K562 (cell line): Measurements from ENCODE around the gene NKAPL. TPM values are rescaled to one million over a fixed set of nuclear protein-coding genes. Genes with fewer than 3 reads are reported as not detected.

Experiments used
- ELF4 ChIP-seq: fragments of 450-650 bp; formaldehyde crosslinking; IDR thresholded peaks from 2 replicates; pipeline ENCODE4 v1.4.0; 2022; ENCODE audit warnings: missing genetic modification characterization
- ETV5 ChIP-seq: sonication (generic); formaldehyde crosslinking; IDR thresholded peaks from 2 replicates; pipeline ENCODE4 v1.4.0; 2020; ENCODE audit warnings: low read depth, mild to moderate bottlenecking, missing genetic modification reagents
- EZH2 ChIP-seq: IDR thresholded peaks from 2 replicates; pipeline ENCODE4 v1.6.1; 2012; ENCODE audit warnings: low read depth, mild to moderate bottlenecking, inconsistent platforms, low read length, borderline replicate concordance
- FOXJ2 ChIP-seq: fragments of 200-800 bp; sonication (Bioruptor generic); IDR thresholded peaks from 2 replicates; pipeline ENCODE4 v1.6.1; 2016; ENCODE audit warnings: missing genetic modification characterization, missing compliant biosample characterization
- GTF2F1 ChIP-seq: IDR thresholded peaks from 2 replicates; pipeline ENCODE4 v1.6.1; 2011; ENCODE audit warnings: low read depth, low read length, improper control_type of control experiment
- KDM5B ChIP-seq: fragments of 200-600 bp; sonication (generic); IDR thresholded peaks from 2 replicates; pipeline ENCODE4 v1.6.1; 2012; ENCODE audit warnings: low read depth, mild to moderate bottlenecking, moderate library complexity, low read length, control low read depth, inconsistent platforms; ENCODE audit not compliant: insufficient replicate concordance
- MTF1 ChIP-seq: fragments of 250-450 bp; sonication (Bioruptor Pico); IDR thresholded peaks from 2 replicates; pipeline ENCODE4 v1.9.0; 2021; ENCODE audit warnings: moderate library complexity, mild to moderate bottlenecking, inconsistent platforms, borderline replicate concordance
- NR1H2 ChIP-seq: sonication (generic); formaldehyde crosslinking; IDR thresholded peaks from 2 replicates; pipeline ENCODE4 v1.4.0; 2020; ENCODE audit warnings: mild to moderate bottlenecking, missing genetic modification reagents
- NR3C1 ChIP-seq: sonication (generic); formaldehyde crosslinking; IDR thresholded peaks from 2 replicates; pipeline ENCODE4 v1.8.1; 2022; ENCODE audit warnings: missing genetic modification reagents
- U2AF1 ChIP-seq: fragments of 200-400 bp; formaldehyde crosslinking; optimal IDR thresholded peaks from 2 replicates; pipeline ENCODE3; 2017; ENCODE audit warnings: mild to moderate bottlenecking, low read depth, low read length, moderate library complexity
- ZNF174 ChIP-seq: fragments of 250-450 bp; sonication (Bioruptor Pico); IDR thresholded peaks from 2 replicates; pipeline ENCODE4 v1.4.0; 2020; ENCODE audit warnings: mild to moderate bottlenecking
- ZNF175 ChIP-seq: fragments of 200-800 bp; sonication (Bioruptor generic); IDR thresholded peaks from 2 replicates; pipeline ENCODE4 v1.6.1; 2016; ENCODE audit warnings: low read depth, mild to moderate bottlenecking, missing genetic modification characterization, missing compliant biosample characterization
- ZNF354B ChIP-seq: fragments of 250-450 bp; sonication (Bioruptor Pico); IDR thresholded peaks from 2 replicates; pipeline ENCODE4 v1.4.0; 2020
- ZNF444 ChIP-seq: fragments of 250-450 bp; sonication (Bioruptor Pico); IDR thresholded peaks from 2 replicates; pipeline ENCODE4 v1.4.0; 2020; ENCODE audit warnings: mild to moderate bottlenecking, moderate library complexity
- ZNF79 ChIP-seq: fragments of 250-450 bp; sonication (Bioruptor Pico); IDR thresholded peaks from 2 replicates; pipeline ENCODE4 v1.4.0; 2020; ENCODE audit warnings: low read depth, mild to moderate bottlenecking, moderate library complexity
- polyA plus RNA-seq, 8 experiments: library from polyadenylated mRNA; depleted of rRNA in 4 of 8; stranded (reverse) in 5 of 8; unstranded in 3 of 8; fragments of >200 nt; fragmentation: Nextera tagmentation in 2 of 8; fragmentation: Illumina TruSeq in 1 of 8; extraction: Ambion mirVana in 2 of 8; extraction: Trizol in 1 of 8; gene quantifications; 2 replicates each; pipeline versions ENCODE4 v1.2.1 to v1.2.3, GENCODE V29; 2011 to 2014; ENCODE audit warnings: inconsistent platforms in 1 of 8, missing spikeins in 1 of 8
- total RNA-seq, 7 experiments: library from RNA; depleted of rRNA in 6 of 7; stranded (reverse); fragments of >200 nt in 6 of 7; fragmentation: Illumina TruSeq in 2 of 7; extraction: Trizol in 2 of 7; gene quantifications; 2 replicates each; pipeline versions ENCODE4 v1.2.1 to v1.2.3, GENCODE V29; 2011 to 2021; ENCODE audit warnings: low replicate concordance in 1 of 7
- TF ChIP-seq, protein P1 (sequence below): fragments of 250-450 bp; sonication (Bioruptor Pico); IDR thresholded peaks from 2 replicates; pipeline ENCODE4 v1.4.0; 2020
- TF ChIP-seq, protein P2 (sequence below): fragments of 250-450 bp; sonication (Bioruptor Pico); IDR thresholded peaks from 2 replicates; pipeline ENCODE4 v1.8.0; 2021; ENCODE audit warnings: moderate library complexity, mild to moderate bottlenecking, inconsistent platforms
- TF ChIP-seq, protein P3 (sequence below): fragments of 200-400 bp; formaldehyde crosslinking; IDR thresholded peaks from 2 replicates; pipeline ENCODE4 v1.6.1; 2017; ENCODE audit warnings: mild to moderate bottlenecking, low read depth, low read length, moderate library complexity
- TF ChIP-seq, protein P4 (sequence below): sonication (generic); formaldehyde crosslinking; IDR thresholded peaks from 2 replicates; pipeline ENCODE4 v1.8.1; 2022; ENCODE audit warnings: missing genetic modification reagents
- TF ChIP-seq, protein P5 (sequence below): fragments of 450-650 bp; IDR thresholded peaks from 2 replicates; pipeline ENCODE4 v1.6.1; 2017; ENCODE audit warnings: mild to moderate bottlenecking, moderate library complexity
- TF ChIP-seq, protein P6 (sequence below): fragments of 250-450 bp; sonication (Bioruptor Pico); IDR thresholded peaks from 2 replicates; pipeline ENCODE4 v1.8.0; 2021; ENCODE audit warnings: borderline replicate concordance, mild to moderate bottlenecking, moderate library complexity; ENCODE audit not compliant: poor library complexity, severe bottlenecking

The NKAPL gene
- total and polyA plus RNA-seq, 9 of the 15 experiments (the other 6 are each of a cell fraction or from before 2014, with no cell fraction given), result not detected

DNA sequence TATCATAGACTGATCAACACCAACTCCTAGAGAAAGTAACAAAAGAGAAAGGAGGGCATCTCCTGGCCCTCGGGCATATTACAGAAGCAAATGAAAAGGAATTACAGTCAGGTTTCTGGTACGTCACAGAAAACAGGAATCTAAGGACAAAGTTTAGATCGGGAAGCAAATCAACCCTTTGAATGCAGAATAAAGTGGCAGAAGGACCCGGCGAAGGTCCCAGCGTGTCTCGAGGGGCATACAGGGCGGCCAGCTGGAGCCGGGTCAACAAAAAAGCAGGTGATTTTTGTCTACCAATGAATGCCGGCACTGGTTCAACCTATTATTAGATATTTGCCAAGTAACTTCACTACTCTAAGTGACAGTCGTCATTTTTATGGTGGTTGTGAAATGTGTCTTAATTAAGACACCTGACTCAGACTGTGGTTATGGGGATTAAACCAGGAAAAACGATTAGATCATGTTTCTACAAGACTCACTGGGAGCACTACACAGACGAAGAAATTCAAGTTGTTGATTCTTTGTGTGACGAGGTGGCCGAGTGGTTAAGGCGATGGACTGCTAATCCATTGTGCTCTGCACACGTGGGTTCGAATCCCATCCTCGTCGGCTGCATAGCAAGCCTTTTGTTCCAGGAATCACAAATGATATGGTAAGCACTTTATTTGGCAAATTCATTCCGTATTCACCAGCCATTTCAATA is 46.4 kb upstream of the NKAPL start (continued):
- TF ChIP-seq, protein P1, sequence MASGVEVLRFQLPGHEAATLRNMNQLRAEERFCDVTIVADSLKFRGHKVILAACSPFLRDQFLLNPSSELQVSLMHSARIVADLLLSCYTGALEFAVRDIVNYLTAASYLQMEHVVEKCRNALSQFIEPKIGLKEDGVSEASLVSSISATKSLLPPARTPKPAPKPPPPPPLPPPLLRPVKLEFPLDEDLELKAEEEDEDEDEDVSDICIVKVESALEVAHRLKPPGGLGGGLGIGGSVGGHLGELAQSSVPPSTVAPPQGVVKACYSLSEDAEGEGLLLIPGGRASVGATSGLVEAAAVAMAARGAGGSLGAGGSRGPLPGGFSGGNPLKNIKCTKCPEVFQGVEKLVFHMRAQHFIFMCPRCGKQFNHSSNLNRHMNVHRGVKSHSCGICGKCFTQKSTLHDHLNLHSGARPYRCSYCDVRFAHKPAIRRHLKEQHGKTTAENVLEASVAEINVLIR (CRISPR knock-in tag), result no peak
- TF ChIP-seq MTF1 (CRISPR knock-in tag) (0 out of 2 replicates have a peak, but pooled peaks have one; percentile 16), NR1H2 (CRISPR knock-in tag) (peak; percentile 47; the same call in 1 of the 2 replicates), NR3C1 (CRISPR knock-in tag) (no peak), ZNF354B (CRISPR knock-in tag) (no peak; the same call in 1 of the 2 replicates), U2AF1 (no peak), ZNF444 (CRISPR knock-in tag) (no peak), FOXJ2 (tag) (0 out of 2 replicates have a peak, but pooled peaks have one; percentile 54), ZNF175 (CRISPR knock-in tag) (0 out of 2 replicates have a peak, but pooled peaks have one; percentile 61), KDM5B (no peak), ELF4 (CRISPR knock-in tag) (no peak), ETV5 (CRISPR knock-in tag) (0 out of 2 replicates have a peak, but pooled peaks have one; percentile 22), EZH2 (no peak), ZNF79 (CRISPR knock-in tag) (no peak), ZNF174 (CRISPR knock-in tag) (0 out of 2 replicates have a peak, but pooled peaks have one; percentile 17), GTF2F1 (0 out of 2 replicates have a peak, but pooled peaks have one; percentile 60)
- TF ChIP-seq, protein P2, sequence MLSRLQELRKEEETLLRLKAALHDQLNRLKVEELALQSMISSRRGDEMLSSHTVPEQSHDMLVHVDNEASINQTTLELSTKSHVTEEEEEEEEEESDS (CRISPR knock-in tag), result no peak
- TF ChIP-seq, protein P3, sequence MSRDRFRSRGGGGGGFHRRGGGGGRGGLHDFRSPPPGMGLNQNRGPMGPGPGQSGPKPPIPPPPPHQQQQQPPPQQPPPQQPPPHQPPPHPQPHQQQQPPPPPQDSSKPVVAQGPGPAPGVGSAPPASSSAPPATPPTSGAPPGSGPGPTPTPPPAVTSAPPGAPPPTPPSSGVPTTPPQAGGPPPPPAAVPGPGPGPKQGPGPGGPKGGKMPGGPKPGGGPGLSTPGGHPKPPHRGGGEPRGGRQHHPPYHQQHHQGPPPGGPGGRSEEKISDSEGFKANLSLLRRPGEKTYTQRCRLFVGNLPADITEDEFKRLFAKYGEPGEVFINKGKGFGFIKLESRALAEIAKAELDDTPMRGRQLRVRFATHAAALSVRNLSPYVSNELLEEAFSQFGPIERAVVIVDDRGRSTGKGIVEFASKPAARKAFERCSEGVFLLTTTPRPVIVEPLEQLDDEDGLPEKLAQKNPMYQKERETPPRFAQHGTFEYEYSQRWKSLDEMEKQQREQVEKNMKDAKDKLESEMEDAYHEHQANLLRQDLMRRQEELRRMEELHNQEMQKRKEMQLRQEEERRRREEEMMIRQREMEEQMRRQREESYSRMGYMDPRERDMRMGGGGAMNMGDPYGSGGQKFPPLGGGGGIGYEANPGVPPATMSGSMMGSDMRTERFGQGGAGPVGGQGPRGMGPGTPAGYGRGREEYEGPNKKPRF, result no peak
- TF ChIP-seq, protein P4, sequence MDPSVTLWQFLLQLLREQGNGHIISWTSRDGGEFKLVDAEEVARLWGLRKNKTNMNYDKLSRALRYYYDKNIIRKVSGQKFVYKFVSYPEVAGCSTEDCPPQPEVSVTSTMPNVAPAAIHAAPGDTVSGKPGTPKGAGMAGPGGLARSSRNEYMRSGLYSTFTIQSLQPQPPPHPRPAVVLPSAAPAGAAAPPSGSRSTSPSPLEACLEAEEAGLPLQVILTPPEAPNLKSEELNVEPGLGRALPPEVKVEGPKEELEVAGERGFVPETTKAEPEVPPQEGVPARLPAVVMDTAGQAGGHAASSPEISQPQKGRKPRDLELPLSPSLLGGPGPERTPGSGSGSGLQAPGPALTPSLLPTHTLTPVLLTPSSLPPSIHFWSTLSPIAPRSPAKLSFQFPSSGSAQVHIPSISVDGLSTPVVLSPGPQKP (CRISPR knock-in tag), result no peak
- TF ChIP-seq, protein P5, sequence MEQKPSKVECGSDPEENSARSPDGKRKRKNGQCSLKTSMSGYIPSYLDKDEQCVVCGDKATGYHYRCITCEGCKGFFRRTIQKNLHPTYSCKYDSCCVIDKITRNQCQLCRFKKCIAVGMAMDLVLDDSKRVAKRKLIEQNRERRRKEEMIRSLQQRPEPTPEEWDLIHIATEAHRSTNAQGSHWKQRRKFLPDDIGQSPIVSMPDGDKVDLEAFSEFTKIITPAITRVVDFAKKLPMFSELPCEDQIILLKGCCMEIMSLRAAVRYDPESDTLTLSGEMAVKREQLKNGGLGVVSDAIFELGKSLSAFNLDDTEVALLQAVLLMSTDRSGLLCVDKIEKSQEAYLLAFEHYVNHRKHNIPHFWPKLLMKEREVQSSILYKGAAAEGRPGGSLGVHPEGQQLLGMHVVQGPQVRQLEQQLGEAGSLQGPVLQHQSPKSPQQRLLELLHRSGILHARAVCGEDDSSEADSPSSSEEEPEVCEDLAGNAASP, result no peak
- TF ChIP-seq, protein P6, sequence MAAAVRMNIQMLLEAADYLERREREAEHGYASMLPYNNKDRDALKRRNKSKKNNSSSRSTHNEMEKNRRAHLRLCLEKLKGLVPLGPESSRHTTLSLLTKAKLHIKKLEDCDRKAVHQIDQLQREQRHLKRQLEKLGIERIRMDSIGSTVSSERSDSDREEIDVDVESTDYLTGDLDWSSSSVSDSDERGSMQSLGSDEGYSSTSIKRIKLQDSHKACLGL (CRISPR knock-in tag), result peak; percentile 20
